Glomerular endothelial cell (primary cell): ENCODE data around the gene COX11. TPM values are rescaled to one million over a fixed set of nuclear protein-coding genes. Genes with fewer than 3 reads are reported as not detected.

Source experiments
- DNase-seq: peaks from one replicate; pipeline ENCODE4 v3.0.0-alpha.2; 2011; ENCODE audit warnings: low read depth, low spot score; ENCODE audit errors: extremely low read depth
- total RNA-seq: library from RNA; depleted of rRNA; stranded (reverse); fragments of >200 nt; gene quantifications from 2 replicates; pipeline ENCODE4 v1.2.3, GENCODE V29; 2015

COX11 gene
- total RNA-seq, 1 donor from 2014 or later = 50.3 TPM

DNA sequence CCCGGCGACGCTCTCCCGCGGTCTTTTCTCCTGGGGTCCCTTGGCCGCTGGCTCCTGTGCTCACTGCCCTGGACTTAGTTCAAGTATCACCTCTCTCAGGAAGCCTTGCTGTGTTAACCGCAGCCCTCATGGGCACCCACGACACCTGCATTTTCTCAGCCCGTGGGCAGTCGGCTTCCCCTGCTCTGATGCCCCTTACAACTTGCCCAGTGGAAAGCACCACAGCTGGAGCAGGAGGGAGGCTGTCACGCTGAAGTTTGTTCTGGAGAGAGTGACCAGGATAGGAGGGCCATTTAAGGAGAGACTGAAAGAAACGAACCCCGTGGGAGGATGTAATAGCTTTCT is 506 bp upstream of the COX11 start:
- no peak for DNase-seq

DNA sequence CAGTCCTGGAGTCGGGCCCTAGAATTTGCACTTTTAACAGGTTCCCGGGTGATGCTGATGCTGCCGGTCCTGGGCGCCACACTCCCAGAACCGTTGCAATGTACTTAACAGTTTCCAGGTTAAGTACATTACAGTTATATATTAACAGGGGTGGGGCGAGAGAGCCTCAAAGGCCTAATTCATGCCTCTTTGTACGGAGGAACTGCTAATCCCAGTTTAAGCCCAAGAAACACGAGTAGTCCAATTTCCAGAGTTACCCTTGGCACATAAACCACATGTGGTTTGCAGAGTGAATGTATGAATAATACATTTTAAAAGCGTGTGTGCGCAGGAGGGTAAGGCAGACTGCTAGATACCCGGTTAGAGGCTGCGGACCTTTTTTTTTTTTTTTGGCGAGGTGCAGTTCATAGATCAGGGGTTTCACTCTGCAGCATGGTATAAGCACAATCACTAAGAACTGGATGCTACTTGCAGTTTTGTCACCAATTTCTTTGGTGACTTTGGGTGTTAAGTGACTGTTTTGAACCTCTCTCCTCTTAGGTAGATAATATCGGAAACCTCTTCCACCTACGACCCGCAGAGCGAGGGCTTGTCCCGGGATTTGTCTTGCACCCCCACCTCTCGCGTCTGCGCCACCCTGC is 713 bp downstream of the COX11 start:
- DNase-seq = no peak

DNA sequence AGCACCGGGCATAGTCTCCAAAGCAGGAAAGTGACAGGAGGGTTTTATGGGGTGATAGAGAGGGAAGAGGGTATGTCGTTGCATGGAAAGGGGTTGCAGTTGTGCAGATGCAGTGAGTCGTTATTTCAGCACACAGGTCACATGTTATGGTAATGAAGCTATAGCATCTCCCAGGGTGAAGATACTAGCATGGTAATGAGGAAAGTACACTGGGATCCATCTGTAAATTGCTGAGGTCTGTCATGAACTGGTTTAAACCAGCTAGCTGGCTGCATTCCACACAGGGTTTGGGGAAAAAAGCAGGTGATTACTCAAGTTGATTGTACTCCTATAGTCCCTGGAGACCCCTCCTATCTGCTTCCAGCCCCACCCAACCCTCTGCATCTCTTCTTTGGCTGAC is 11.7 kb downstream of the COX11 start:
- DNase-seq = no peak

DNA sequence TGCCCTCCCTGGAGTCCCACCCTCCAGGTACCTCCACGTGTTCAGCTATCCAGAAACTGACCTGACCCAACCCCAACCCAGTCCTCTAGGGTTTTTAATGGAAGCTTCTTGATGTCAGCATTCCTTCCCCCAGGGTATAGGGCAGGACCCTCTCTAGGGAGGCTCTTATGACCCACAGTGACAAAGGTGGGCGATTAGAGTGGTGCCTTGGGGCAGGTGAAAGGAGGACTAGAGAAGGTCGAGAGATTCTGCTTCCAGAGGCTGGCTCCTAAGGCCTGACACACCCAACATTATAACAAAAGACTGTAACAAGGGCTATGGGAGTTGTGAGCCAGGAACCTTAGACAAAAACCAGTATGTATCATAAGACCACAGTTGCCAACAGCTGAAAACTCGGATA is 17.2 kb downstream of the COX11 start:
- DNase-seq = no peak

DNA sequence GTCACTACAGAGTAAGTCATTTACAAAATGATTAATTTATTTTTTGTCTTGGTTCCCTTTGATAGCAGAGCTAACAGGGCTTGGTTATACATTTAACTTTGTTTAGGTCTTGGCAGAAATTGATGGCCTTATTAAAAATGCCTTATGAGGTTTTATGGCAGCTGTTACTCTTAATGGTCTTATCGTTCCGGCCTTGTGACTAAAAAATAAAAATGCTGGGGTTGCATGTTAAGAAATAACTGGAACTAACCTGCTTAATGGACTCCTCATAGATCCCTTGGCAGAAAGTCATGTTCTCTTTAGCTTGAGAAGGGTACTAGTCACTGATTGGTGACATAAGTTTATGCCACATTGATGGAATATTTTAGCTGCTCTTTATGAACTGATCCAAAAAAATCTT is 18.3 kb downstream of the COX11 start:
- DNase-seq = no peak

DNA sequence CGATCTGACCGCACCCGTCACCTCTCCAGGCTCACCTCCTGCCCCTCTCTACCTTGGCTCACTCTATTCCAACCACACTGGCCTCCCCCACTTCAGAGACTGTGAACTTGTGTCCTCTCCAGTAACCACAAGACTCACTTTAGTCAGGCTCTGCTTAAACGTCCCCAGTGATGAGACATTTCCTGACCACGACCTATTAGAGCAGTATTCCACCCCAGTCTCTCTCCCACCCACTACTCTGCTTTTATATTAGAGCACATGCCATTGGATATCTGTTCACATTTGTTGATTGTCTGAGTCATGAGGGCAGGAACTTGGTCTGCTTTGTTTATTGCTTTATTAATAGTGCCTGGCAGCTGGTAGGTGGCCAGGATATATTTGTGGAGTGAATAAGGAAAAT is 20.1 kb downstream of the COX11 start:
- no peak for DNase-seq

DNA sequence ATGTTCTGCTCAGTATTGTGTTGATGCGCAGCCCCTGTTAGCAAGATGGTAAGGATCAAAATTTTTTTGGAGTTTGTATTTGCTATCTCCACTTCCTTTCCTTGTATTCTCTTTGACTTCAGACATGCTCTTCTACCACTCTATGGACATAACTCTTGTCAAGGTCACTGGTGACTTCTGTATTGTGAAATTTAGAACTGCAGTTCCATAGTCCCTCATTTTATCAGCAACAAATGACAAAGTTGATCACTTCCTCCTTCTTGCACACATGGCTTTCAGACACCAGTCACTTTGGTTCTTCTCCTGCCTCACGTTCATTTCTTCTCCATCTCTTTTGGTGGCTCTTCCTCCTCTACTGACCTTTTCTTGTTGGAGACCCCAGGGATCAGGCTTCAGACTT is 21.1 kb downstream of the COX11 start:
- DNase-seq = no peak

DNA sequence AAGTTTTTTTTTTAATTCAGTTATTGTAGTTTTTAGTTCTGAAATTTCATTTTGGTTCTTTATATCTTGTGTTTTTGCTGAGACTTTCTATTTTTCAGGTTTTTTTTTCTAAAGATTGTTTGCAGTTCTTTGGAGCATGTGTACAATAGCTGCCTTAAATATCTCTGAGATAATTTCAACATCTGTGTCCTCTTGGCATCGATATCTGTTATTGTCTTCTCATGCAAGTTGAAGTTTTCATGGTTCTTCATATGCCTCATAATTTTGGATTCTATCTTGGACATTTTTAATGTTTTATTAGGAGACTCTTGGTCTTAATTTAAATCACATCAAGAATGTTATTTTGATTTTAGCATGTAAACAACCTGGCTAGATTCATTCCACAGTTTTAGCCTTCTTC is 22.8 kb downstream of the COX11 start:
- DNase-seq = no peak

DNA sequence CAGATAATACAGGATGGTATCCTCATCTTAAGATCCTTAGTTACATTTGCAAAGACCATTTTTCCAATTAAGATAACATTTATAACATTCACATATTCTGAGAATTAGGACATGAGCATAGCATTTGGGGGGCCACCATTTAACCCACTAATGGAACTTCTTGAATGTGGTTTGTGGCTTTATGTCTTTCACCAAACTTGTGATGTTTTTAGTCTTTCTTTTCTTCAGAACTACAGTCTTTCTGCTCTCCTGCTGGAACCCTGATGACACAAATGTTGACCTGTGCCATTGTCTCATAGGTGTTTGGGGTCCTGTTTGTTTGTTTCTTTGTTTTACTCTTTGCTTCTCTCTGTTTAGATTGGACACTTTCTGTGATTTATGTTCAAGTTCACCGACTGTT is 23.2 kb downstream of the COX11 start:
- DNase-seq = no peak

DNA sequence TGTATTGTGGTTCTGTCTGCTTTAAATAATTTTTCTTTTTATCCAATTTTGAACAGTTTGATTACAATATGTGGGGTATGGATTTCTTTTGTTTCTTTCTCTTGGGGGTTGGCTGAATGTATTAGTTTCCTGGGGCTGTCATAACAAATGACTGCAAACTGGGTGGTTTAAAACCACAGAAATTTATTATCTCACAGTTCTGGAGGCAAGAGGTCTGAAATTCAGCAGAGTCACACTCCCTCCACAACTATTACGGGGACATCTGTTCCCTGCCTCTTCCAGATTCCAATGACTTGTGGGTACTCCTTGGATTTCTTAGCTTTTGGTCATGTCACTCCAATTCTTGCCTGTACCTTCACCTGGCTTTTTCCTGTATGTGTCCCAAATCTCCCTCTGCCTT is 23.7 kb downstream of the COX11 start:
- no peak for DNase-seq

DNA sequence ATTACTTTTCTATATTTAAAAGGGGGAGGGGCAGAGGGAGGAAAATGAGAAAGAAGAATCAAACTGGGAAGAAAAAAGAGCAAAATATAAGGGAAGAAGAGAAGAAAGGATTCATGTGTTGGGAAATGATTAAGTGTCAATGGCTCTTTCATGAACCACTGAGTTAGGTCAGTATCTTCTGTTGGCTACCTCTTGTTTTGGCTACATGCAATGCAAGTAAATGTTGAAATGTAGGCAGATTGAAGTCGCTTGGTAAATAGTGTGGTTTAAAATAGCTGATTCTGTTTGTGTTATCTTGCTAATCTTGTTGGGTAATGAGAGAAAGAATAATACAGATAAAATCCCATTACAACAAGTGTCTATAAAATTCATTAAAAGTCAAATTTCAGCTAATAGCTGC is 27.2 kb downstream of the COX11 start:
- DNase-seq = no peak

DNA sequence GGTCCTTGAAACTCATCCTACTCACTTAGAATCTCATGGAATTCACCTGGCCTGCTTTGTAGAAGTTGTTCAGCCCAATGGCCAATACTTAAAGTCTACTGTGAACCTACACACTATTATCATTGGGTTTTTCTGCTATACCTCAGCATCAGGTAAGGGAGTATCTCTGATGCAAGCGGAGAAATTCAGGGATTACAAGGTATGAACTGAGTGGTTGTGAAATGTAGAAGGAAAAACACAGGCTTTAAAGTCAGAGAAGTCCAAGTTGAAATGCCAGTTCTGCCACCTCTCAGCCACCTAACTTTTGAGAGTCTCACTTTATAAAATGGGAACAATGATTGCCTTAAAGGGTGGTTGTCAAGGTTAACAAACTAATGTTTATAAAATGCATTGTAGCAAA is 31.0 kb downstream of the COX11 start:
- no peak for DNase-seq

DNA sequence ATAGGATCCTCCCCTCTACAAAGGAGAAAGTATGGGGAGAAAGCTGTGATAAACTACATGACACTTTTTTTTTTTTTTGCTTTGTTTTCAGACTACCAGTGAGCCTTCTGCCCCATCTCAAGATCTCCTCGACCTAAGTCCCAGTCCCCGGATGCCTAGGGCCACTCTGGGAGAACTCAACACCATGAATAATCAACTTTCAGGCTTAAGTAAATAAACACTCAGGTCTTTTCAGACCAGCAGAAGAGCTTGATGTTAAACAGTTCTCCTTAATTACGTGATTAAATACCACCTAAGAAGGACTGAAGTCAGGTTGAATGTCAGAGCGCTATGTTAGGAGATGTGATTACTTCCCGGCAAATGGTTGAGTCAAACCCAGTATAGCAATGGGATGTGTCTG is 31.4 kb downstream of the COX11 start:
- DNase-seq = no peak

DNA sequence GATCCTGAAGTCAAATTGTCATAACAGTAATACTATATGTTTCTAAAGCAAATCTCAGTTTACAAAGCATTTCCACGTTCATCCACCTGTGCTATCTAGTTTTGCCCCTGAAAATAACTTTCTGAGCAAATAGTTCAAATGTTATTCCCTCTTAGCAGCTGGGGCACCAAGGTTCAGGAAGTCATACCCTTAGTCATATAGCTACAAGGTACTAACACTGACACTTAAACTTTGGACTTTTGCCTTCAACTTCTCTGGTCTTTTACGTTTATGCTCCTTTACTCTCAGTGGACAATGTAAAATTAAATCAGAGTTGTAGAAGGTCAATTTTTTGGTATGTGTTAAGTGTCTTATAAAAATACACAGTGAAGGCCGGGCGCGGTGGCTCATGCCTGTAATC is 33.0 kb downstream of the COX11 start:
- DNase-seq = no peak

DNA sequence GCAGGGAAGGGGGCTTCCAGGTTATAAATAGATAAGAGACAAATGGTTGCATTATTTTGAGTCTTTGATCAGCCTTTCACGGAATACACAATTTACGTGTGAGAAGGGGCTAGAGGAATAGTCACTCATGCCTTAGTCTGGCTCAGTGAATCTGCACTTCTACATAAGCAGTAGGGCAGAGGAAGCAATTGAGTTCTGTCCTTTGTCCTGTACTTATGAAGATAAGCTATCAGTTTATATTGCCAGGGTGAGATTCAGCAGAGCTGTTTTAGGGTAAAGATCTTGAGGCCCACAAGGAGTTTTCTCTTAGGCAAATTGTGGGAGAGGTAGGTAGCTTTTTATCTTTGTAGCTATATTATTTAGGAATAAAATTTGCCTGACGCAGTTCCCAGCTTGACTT is 34.5 kb downstream of the COX11 start:
- no peak for DNase-seq

DNA sequence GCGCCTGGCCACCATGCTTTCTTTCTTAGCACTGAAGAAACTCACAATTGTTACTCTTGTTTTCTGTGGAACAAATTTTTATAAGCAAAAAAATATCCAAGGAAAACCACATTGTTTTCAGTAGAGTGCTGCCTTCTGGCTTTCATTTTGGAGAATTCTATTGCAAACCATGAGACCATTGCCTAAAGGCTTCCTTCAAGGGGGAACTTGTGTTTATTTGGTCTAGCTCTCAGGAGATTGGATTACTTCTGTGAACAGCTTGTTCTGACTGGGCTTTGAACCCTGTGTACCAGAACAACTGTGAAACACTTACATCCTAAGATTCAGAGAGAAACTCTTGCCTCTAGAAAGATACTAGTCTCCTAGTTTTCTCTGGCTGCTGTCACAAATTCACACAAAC is 35.7 kb downstream of the COX11 start:
- no peak for DNase-seq

DNA sequence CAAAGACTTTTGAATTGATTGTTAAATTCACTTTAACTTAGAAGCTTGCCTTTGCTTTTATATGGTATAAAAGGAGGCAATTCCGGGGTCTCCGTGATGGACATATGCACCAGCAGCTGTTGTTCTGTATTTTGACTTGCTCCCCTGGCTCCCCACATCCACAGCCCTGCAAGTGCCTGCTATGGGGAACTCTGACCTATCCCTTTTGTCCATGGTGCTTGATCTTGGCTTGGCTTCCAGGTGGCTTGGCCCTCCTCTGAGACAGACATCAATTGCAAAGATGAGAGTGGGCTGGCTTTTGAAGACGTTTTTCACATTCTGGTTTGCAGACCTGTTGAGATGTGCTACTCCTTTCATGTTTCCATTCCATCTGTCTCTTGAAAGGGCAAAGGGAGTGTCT is 40.9 kb downstream of the COX11 start:
- DNase-seq = no peak

DNA sequence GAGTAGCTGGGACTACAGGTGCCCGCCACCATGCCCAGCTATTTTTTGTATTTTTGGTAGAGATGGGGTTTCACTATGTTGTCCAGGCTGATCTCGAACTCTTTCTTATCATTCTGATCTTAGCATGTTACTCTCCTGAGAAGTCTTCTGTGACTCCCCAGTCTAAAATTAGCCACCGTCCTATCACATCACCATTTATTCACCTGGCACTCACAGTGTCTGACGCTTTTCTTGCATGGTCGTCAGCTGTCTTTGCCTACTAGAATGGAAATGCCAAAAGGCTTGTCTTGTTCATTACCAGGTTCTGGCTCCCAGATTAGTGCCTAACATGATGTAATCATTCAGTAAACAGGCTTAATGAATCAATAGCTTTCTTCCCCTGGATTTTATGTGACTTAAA is 44.0 kb downstream of the COX11 start:
- no peak for DNase-seq

DNA sequence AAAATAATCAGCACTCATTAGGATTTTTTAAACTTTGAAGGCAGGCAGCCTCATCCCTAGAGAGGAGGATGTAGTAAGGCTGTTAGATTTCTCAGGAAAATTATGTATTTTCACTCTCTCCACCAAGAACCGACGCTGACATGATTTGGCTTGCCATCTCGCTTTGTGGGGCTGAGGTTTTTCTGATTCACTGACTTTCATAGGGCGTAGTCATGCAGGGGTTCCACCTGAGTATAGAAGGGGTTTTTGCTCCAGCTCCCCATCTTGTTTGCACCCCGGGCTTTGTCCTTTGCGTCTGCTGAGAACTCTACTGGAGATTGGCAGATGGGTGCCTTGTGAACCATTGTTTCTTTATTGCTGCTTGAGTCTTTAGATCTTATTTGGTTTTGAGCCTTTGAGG is 47.6 kb downstream of the COX11 start:
- DNase-seq = no peak

DNA sequence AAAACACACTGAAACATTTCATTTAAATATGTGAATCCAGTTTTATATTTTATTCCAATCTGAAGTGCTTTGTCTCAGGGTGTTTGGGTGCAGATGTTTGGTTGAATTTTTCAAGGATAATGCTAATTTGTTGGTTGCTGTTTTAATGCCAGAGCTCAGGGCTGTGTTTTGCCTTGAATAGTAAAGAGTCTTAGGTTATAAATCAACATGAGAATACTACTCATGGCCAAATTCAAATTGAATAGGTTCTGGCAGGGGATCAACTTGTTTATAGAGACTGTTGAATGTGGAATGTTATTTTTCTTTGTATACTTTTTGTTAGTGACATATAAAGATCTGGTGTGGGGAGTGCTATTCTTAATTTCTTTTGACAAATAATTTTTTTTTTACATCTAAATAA is 49.0 kb downstream of the COX11 start:
- DNase-seq = no peak

DNA sequence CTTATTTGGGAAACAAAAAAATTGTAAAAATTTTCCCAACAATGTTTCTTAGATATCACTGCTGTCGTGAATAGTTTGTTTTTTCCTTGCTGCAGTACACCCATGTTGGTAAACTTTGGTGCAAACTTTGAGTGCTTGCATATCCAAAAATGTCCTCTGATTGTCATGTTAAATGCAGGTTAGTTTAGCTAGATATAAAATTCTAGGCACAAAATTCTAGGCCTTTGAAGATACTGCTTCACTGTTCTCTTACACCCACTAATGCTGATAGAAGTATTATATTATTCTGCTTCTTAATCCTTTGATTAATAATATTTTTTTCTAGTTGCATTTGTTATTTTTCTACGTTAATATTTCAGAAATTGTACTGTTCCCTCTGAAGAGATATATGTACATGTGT is 51.7 kb downstream of the COX11 start:
- no peak for DNase-seq
